A549 (cell line): ENCODE results near the gene BAIAP2L1.

Experiments
- CTCF ChIP-seq: fragments of >200 bp; sonication (Bioruptor Twin); formaldehyde crosslinking; IDR thresholded peaks from 3 replicates; pipeline ENCODE4 v1.5.1; 2016
- POLR2A ChIP-seq: IDR thresholded peaks from 2 replicates; pipeline ENCODE4 v1.6.1; 2012; ENCODE audit warnings: mild to moderate bottlenecking, low read length
- RCOR1 ChIP-seq: fragments of 150-350 bp; IDR thresholded peaks from 2 replicates; pipeline ENCODE4 v1.6.1; 2014; ENCODE audit warnings: antibody characterized with exemption, low read length, low read depth
- TF ChIP-seq, protein P1 (sequence below): IDR thresholded peaks from 2 replicates; pipeline ENCODE4 v1.6.1; 2012

DNA sequence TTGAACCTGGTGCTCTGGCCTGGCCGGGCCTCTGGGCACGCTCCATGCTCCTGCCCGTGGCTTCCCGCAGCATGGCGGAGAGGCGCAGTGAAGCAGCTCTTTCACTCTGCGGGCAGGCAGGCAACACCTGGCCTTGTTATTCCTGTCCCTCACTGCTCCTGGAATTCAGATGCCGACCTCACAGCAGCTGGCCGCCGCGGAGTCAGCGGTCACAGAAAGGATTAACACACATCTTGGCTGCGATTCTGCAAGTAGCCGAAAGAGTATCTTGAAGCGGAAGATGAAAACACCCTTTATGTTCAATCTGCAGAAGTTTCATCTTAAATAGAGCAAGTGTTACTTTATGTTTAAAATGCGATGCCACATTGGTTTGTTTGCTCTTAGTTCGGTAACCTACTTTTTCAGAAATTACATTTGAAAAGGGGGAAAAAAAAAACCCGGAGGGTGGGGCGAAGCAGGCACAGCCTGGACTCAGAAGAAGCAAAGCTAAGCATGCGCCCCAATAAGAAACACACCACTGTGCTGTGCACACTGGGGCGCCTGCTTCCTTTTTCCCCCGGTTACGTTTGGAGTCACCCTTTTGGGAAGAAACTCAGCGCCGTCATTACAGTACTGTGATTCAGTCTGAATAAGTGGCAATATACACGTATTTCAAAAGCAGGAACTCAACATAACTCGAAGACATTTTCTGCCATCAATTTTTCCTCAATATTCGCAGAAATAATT lies 77.1 kb downstream of the BAIAP2L1 start:
- TF ChIP-seq, protein P1, sequence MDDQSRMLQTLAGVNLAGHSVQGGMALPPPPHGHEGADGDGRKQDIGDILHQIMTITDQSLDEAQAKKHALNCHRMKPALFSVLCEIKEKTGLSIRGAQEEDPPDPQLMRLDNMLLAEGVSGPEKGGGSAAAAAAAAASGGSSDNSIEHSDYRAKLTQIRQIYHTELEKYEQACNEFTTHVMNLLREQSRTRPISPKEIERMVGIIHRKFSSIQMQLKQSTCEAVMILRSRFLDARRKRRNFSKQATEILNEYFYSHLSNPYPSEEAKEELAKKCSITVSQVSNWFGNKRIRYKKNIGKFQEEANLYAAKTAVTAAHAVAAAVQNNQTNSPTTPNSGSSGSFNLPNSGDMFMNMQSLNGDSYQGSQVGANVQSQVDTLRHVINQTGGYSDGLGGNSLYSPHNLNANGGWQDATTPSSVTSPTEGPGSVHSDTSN = no peak
- TF ChIP-seq CTCF (no peak), POLR2A (no peak), RCOR1 (no peak)
